Breast epithelium (tissue), 4 donors: ENCODE measurements around the gene GRB2. TPM values are rescaled to one million over a fixed set of nuclear protein-coding genes. Genes with fewer than 3 reads are reported as not detected.

ENCODE experiments used
- DNase-seq, 2 donors: peaks; one replicate each; pipeline ENCODE4 v3.0.0-alpha.2; 2019; ENCODE audit warnings: low spot score in 2 of 2
- H3K27ac ChIP-seq, 2 donors: fragments of 200-600 bp; sonication (generic) in 1 of 2; one replicate each; pipeline ENCODE4 v1.5.1; 2016 to 2019; ENCODE audit warnings: mild to moderate bottlenecking in 1 of 2
- H3K27me3 ChIP-seq, 2 donors: fragments of 200-600 bp; sonication (generic) in 1 of 2; one replicate each; pipeline versions ENCODE4 v1.5.1 to v1.6.0; 2017 to 2019; ENCODE audit warnings: control low read depth in 1 of 2, mild to moderate bottlenecking in 1 of 2
- H3K36me3 ChIP-seq: fragments of 200-600 bp; one replicate; pipeline ENCODE4 v1.5.1; 2019
- H3K4me1 ChIP-seq, 2 donors: fragments of 200-600 bp; sonication (generic); one replicate each; pipeline ENCODE4 v1.5.1; 2016 to 2019; ENCODE audit warnings: control low read depth in 1 of 2
- H3K4me3 ChIP-seq, 3 donors: fragments of 200-600 bp; sonication (generic); 1 replicate in 2 of 3; 2 replicates in 1 of 3; pipeline ENCODE4 v1.5.1; 2016 to 2019; ENCODE audit warnings: mild to moderate bottlenecking in 3 of 3, moderate library complexity in 2 of 3
- H3K9me3 ChIP-seq, 2 donors: fragments of 200-600 bp; sonication (generic) in 1 of 2; one replicate each; pipeline ENCODE4 v1.5.1; 2016 to 2019; ENCODE audit warnings: control low read depth in 1 of 2
- POLR2A ChIP-seq: fragments of 450-650 bp; IDR thresholded peaks from one replicate; pipeline ENCODE4 v1.6.1; 2016; ENCODE audit warnings: antibody characterized with exemption, mild to moderate bottlenecking, moderate library complexity
- POLR2AphosphoS5 ChIP-seq, 3 donors: sonication (generic); formaldehyde crosslinking; IDR thresholded peaks; one replicate each; pipeline ENCODE4 v1.6.1; 2017; ENCODE audit warnings: antibody characterized with exemption in 3 of 3
- intact Hi-C: fragments of 100-400 bp; cut with DNase I; formaldehyde crosslinking; loops from one replicate; pipeline ENCODE4 v1.15.1; 2023; ENCODE audit warnings: low total_unique reads
- total RNA-seq, 3 donors: library from RNA; depleted of rRNA; stranded (reverse); fragments of >200 nt; gene quantifications; one replicate each; pipeline ENCODE4 v1.1.0, GENCODE V29; 2016
- TF ChIP-seq, protein P1 (sequence below), 3 donors: fragments of 450-650 bp; IDR thresholded peaks; one replicate each; pipeline ENCODE4 v1.5.1; 2016 to 2017; ENCODE audit warnings: antibody characterized with exemption in 3 of 3, mild to moderate bottlenecking in 3 of 3, moderate library complexity in 3 of 3

Gene GRB2
- total RNA-seq, 3 donors from 2014 or later: 72.4 to 104 (median 77.1) TPM

DNA sequence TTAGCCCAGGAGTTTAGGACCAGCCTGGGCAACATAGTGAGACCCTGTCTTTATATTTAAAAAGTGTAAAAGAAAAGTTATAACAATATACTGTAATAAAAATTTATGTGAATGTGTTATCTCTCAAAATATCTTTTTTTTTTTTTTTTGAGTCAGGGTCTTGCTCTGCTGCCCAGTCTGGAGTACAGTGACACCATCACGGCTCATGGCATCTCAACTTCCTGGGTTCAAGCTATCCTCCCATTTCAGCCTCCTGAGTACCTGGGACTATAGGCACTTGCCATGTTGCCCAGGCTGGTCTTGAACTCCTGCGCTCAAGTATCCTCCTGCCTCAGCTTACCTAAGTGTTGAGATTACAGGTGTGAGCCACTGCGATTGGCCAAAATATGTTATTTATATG is 70.8 kb downstream of the GRB2 start:
- Histone ChIP-seq H3K27ac (no peak overlapping the region), H3K9me3 (no peaks in the 10 kb centered on the region), H3K36me3 (no peaks in the 10 kb centered on the region), H3K4me3 (no peak overlapping the region), H3K4me1 (no peaks in the 10 kb centered on the region), H3K27me3 (no peaks in the 10 kb centered on the region)
- no peak for TF ChIP-seq POLR2A
- TF ChIP-seq, protein P1, sequence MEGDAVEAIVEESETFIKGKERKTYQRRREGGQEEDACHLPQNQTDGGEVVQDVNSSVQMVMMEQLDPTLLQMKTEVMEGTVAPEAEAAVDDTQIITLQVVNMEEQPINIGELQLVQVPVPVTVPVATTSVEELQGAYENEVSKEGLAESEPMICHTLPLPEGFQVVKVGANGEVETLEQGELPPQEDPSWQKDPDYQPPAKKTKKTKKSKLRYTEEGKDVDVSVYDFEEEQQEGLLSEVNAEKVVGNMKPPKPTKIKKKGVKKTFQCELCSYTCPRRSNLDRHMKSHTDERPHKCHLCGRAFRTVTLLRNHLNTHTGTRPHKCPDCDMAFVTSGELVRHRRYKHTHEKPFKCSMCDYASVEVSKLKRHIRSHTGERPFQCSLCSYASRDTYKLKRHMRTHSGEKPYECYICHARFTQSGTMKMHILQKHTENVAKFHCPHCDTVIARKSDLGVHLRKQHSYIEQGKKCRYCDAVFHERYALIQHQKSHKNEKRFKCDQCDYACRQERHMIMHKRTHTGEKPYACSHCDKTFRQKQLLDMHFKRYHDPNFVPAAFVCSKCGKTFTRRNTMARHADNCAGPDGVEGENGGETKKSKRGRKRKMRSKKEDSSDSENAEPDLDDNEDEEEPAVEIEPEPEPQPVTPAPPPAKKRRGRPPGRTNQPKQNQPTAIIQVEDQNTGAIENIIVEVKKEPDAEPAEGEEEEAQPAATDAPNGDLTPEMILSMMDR (IDR thresholded peaks at IDR 0.05): no peak
- no peak for TF ChIP-seq POLR2AphosphoS5 (IDR thresholded peaks at IDR 0.05)
- DNase-seq: no peak
- intact Hi-C loops: no loop called here

DNA sequence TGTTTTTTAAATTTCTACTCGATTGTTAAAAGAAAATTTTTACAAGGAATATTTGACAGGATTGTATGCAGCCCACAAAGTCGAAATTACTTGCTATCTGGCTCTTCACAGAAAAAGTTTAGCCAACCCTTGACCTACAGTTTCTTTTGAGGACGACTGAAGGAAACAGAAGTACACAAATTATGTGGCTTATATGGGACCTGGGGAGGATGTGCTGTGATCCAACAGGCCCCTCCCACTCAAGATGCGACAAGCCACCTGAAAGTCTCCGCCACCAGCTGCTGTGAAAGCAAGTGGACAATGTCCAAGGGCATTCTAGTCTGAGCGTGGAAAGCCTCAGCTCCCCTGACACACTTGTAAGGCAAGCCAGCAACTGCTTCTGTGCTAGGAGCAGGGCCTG is 73.8 kb downstream of the GRB2 start:
- intact Hi-C loops: no loop called here
- H3K36me3 ChIP-seq: no peaks in the 10 kb centered on the region
- TF ChIP-seq POLR2A: no peak
- TF ChIP-seq, protein P1 (IDR thresholded peaks at IDR 0.05): no peak
- TF ChIP-seq POLR2AphosphoS5 (IDR thresholded peaks at IDR 0.05): no peak
- H3K27ac ChIP-seq: no peak overlapping the region
- no peaks in the 10 kb centered on the region for H3K9me3 ChIP-seq
- no peaks in the 10 kb centered on the region for H3K4me1 ChIP-seq
- H3K27me3 ChIP-seq: no peaks in the 10 kb centered on the region
- H3K4me3 ChIP-seq: no peak overlapping the region
- no peak for DNase-seq

DNA sequence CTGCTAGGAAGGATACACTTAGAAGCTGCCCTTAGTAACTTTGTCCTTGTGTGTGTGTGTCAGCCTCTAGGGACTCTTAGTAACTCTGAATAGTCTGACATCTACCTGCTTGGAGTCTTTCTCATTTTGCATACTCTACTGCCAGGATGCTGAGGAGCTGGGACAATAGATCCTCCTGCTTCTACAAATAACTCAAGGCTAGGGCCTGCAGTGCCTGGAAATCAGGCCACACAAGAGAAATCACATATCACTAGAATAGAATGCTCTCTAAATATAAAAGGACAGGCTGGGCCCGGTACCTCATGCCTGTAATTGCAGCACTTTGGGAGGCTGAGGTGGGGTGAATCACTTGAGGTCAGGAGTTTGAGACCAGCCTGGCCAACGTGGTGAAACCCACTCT is 77.7 kb downstream of the GRB2 start:
- TF ChIP-seq, protein P1 (IDR thresholded peaks at IDR 0.05): no peak
- TF ChIP-seq POLR2A: no peak
- TF ChIP-seq POLR2AphosphoS5 (IDR thresholded peaks at IDR 0.05): no peak
- Histone ChIP-seq H3K4me3 (no peak overlapping the region), H3K27ac (no peak overlapping the region), H3K27me3 (no peaks in the 10 kb centered on the region), H3K36me3 (no peaks in the 10 kb centered on the region), H3K9me3 (no peaks in the 10 kb centered on the region), H3K4me1 (no peaks in the 10 kb centered on the region)
- no peak for DNase-seq
- intact Hi-C loops: loop anchor here (10.0 kb wide), 1 partner anchor 77 kb away; the partner anchor contains the start of gene GRB2

DNA sequence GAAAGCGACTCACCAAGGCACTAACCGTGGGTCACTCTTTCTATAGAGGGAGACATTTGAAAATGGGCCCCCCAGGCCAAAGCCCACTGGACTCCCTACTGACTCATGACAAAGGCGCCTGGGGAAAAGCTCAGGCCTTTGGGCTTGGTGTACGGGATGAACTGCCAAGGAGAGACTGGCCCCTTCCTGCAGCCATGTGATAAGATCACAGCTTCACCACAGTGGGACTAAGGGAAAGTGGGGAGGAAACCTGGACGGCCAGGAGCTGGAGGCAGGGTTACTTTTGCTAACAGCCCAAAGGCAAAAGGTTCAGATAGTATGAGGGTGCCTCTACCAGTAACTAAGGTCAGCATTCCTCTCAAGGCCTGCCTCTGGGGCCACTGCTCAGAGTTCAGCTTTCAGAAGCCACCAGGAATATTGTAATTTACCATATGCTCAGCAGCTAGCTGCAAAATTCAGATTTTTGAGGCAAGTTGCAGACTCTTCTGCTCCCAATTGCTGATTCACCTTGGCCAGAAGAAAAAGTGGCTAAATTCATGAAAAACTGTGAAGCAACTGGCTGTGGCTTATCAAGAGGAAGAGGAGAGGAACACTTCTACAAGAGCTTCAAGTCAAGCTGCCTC is 79.1 kb downstream of the GRB2 start:
- H3K4me1 ChIP-seq: no peaks in the 10 kb centered on the region
- H3K9me3 ChIP-seq: no peaks in the 10 kb centered on the region
- H3K4me3 ChIP-seq: no peak overlapping the region
- H3K27ac ChIP-seq: peak overlapping the region; percentile 2 to 51
- intact Hi-C loops: loop anchor here (10.0 kb wide), 1 partner anchor 78 kb away; the partner anchor contains the start of gene GRB2
- no peaks in the 10 kb centered on the region for H3K27me3 ChIP-seq
- TF ChIP-seq POLR2A: no peak
- no peak for TF ChIP-seq POLR2AphosphoS5 (IDR thresholded peaks at IDR 0.05)
- TF ChIP-seq, protein P1 (IDR thresholded peaks at IDR 0.05): no peak
- H3K36me3 ChIP-seq: no peaks in the 10 kb centered on the region
- DNase-seq: no peak

DNA sequence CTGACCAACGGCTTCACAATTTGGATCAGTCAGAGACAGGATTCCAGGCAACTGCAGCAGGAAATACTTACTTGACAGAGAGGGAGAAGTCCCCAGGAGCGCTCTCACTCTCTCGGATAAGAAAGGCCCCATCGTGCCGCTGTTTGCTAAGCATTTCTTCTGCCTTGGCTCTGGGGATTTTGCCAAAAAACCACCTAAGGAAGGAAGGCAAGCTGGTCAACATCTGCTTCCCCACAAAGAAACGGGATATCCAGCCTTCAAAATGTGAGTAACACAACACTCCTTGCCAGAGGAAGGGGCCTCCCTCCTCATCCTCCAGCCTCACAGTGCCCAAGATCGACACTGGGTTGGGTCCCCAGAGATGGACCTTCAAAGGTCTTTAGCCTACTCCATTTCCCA is 79.7 kb downstream of the GRB2 start:
- Histone ChIP-seq H3K27ac (peak overlapping the region; percentile 2 to 51), H3K4me3 (no peak overlapping the region), H3K36me3 (no peaks in the 10 kb centered on the region), H3K9me3 (no peaks in the 10 kb centered on the region), H3K4me1 (no peaks in the 10 kb centered on the region), H3K27me3 (no peaks in the 10 kb centered on the region)
- TF ChIP-seq POLR2AphosphoS5 (IDR thresholded peaks at IDR 0.05) (no peak), POLR2A (no peak)
- DNase-seq: no peak
- intact Hi-C loops: loop anchor here (10.0 kb wide), 1 partner anchor 79 kb away; the partner anchor contains the start of gene GRB2
